IPS-15b (cell line): ENCODE results near the gene PITPNC1.
"Not testable (repeated sequence)": the region's sequence is repeated elsewhere in the genome, so short reads cannot be mapped to it uniquely, and the experiment has no call there.

Experiments used
- H3K27me3 ChIP-seq: one replicate; pipeline ENCODE4 v1.6.1; 2013; ENCODE audit warnings: low read length; ENCODE audit not compliant: control insufficient read depth, insufficient read depth
- H3K36me3 ChIP-seq: one replicate; pipeline ENCODE4 v1.6.1; 2013; ENCODE audit warnings: low read length; ENCODE audit not compliant: control insufficient read depth, insufficient read depth
- H3K4me1 ChIP-seq: one replicate; pipeline ENCODE4 v1.6.1; 2013; ENCODE audit warnings: mild to moderate bottlenecking, low read length; ENCODE audit not compliant: control insufficient read depth, insufficient read depth
- H3K4me3 ChIP-seq: one replicate; pipeline ENCODE4 v1.5.1; 2013; ENCODE audit warnings: low read depth, low read length
- H3K9ac ChIP-seq: one replicate; pipeline ENCODE4 v1.6.1; 2013; ENCODE audit warnings: low read depth, mild to moderate bottlenecking, low read length
- H3K9me3 ChIP-seq: one replicate; pipeline ENCODE4 v1.6.1; 2013; ENCODE audit warnings: mild to moderate bottlenecking, low read length; ENCODE audit not compliant: control insufficient read depth, insufficient read depth

PITPNC1 gene

DNA sequence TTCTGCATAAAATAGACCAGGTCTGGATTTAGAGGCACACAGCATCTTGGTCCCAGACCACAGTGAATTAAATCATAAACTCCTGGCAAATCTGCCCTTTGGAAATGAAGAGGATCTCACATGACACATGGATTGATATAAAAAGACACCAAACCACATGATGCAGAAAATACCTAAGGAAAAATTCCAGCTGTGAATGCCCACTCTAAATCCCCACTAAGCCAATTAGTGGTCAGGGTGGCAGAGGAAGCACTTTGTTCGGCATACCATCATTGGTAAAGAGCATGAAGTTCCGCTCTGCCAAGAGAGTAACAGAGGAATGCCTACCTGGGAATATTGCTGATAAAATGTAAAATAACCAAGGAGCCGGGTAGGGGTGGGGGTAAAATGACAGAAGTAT is 308.3 kb downstream of the PITPNC1 start:
- H3K4me1 ChIP-seq, result peaks cover 5% of the 10 kb centered on the region
- no peaks in the 10 kb centered on the region for H3K36me3 ChIP-seq
- no peaks in the 10 kb centered on the region for H3K27me3 ChIP-seq
- H3K9me3 ChIP-seq, result no peaks in the 10 kb centered on the region
- H3K9ac ChIP-seq, result no peak overlapping the region
- H3K4me3 ChIP-seq, result no peak overlapping the region

DNA sequence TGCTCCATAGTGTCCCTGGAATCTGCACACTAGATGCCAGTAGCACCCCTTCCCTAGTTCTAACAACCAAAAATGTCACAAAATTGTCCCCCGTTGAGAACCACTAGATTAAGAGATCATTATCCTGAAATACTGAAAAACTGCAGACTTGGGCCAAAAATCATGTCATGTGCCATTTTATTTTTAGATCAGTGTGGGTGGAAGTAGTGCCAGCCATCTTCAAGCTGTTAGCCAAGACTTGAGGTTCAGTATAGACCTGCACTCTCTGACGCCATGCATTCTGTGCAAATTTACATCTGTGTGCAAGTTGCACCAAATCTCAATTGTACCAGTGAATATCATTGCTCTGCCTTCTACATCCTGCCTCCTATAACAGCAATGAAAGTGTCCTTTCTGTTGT is 309.2 kb downstream of the PITPNC1 start:
- Histone ChIP-seq H3K36me3 (no peaks in the 10 kb centered on the region), H3K27me3 (no peaks in the 10 kb centered on the region), H3K9ac (no peak overlapping the region), H3K4me3 (no peak overlapping the region), H3K4me1 (peaks cover 5% of the 10 kb centered on the region), H3K9me3 (no peaks in the 10 kb centered on the region)

DNA sequence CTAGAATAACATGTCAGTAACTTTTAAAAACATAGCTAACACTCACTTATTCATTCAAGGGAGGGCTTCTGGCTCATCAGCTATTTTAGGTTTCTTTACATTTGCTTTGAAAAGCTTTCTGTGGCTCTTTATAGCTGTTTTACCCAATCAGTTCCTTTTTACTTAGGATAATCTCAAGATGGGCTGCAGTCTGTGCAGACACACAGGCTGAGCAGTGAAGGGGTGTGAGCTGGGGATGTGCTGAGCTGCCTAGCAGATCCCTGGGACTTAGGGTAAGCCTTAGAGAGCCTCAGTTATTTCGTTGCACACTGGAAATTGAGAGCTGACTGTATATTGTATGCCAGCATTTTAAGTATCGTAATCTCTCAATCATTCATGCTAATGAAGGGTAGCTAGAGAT is 310.4 kb downstream of the PITPNC1 start:
- H3K27me3 ChIP-seq, result no peaks in the 10 kb centered on the region
- no peaks in the 10 kb centered on the region for H3K36me3 ChIP-seq
- H3K9me3 ChIP-seq, result no peaks in the 10 kb centered on the region
- no peak overlapping the region for H3K4me3 ChIP-seq
- peaks cover 5% of the 10 kb centered on the region for H3K4me1 ChIP-seq
- no peak overlapping the region for H3K9ac ChIP-seq

DNA sequence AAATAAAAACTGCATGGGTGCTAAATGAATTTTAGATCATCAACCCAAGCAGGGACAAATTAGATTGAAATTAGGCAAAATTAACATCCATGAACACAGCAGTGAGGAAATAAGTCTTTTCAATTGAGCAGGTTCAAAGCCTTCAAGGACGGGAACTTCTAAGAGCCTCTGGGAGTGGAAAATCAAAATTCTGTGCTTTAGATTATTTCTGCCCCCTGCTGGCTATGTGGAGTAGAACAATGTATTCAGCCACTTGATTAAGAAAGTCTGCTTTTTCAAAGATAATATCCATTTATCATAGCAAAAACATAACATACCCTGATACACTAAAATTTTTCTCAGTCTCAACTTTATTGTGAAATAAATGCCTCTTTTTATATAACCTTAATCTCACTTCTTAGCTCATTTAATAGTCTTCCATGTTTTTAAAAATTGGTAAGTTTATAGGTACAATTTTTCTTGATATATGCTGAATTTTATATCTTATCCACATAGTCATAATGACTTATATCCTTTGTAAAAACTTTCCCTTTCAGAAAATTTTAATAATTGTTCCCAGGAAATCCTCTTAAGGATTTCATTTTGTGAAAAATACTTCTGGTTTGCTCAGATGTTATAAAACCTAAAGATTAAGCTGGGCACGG is 312.6 kb downstream of the PITPNC1 start:
- H3K4me3 ChIP-seq, result no peak overlapping the region
- no peak overlapping the region for H3K9ac ChIP-seq
- H3K4me1 ChIP-seq, result peaks cover 5% of the 10 kb centered on the region
- no peaks in the 10 kb centered on the region for H3K27me3 ChIP-seq
- no peaks in the 10 kb centered on the region for H3K36me3 ChIP-seq
- H3K9me3 ChIP-seq, result no peaks in the 10 kb centered on the region

DNA sequence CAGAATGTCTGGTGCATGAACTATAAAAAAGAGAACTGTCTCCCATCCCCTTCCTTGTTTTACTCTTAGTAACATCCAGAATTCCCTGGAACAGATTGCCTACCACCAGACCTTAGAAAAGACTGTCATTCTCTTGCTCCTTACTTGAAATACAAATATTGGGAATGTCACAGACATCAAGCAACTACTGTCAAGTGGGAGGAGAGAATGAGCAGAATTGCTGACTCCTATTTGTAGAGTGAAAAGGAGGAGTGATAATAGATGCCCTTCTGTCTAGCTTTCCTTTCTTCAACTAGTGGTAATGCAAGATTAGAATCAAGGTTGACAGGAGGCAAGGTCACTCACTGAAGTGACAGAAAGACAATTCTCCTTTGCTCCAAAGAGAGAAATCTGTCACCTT is 316.7 kb downstream of the PITPNC1 start:
- no peaks in the 10 kb centered on the region for H3K36me3 ChIP-seq
- H3K27me3 ChIP-seq, result no peaks in the 10 kb centered on the region
- H3K4me3 ChIP-seq, result no peak overlapping the region
- no peaks in the 10 kb centered on the region for H3K9me3 ChIP-seq
- no peak overlapping the region for H3K9ac ChIP-seq
- H3K4me1 ChIP-seq, result peaks cover 2% of the 10 kb centered on the region

DNA sequence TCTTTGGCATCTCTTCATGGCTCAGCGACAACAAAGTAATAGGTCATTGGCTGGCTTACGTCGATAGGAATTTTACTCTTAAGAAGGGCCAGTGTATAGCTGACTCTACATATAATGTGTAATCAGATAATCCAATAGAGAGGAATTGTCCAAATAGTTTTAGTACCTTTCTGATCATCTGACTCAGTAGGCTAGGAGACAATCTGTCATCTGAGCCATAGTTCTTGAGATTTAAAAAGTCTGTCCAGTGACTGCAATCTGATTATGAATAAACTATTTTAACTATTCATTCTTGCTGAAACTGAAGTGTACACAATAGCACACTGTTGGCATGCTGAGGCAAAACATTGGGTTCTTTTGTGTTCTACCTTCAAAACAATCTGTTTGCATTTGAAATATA is 319.3 kb downstream of the PITPNC1 start:
- Histone ChIP-seq H3K4me1 (peaks cover 2% of the 10 kb centered on the region), H3K27me3 (no peaks in the 10 kb centered on the region), H3K4me3 (no peak overlapping the region), H3K9ac (no peak overlapping the region), H3K9me3 (no peaks in the 10 kb centered on the region), H3K36me3 (no peaks in the 10 kb centered on the region)

DNA sequence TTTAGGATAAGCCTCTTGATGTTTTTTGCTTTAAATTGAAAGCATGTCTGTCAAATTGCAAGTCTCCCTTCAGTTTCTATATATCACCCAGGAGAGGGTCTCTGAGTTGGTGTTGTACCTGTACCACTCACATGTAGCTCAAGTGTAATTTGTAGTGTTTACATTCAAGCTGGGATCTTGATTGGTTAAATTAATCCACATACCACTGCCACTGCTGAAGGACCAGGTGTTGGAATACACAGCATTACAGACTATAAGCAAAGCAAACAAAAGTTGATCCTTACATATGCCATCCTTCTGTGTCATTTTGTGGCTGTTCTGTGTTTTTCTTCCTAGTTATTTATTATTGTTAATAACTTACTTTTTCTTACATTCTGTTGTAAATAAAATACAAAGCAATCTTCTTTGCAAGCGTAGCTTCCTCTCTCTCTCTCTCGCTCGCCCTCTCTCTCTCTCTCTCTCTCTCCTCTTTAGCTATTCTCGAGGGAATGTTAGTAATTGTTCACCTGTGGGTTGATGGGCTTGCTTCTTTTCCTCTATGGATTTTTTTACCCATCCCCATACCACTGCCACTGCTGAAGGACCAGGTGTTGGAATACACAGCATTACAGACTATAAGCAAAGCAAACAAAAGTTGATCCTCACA is 319.9 kb downstream of the PITPNC1 start:
- H3K4me3 ChIP-seq, result no peak overlapping the region

DNA sequence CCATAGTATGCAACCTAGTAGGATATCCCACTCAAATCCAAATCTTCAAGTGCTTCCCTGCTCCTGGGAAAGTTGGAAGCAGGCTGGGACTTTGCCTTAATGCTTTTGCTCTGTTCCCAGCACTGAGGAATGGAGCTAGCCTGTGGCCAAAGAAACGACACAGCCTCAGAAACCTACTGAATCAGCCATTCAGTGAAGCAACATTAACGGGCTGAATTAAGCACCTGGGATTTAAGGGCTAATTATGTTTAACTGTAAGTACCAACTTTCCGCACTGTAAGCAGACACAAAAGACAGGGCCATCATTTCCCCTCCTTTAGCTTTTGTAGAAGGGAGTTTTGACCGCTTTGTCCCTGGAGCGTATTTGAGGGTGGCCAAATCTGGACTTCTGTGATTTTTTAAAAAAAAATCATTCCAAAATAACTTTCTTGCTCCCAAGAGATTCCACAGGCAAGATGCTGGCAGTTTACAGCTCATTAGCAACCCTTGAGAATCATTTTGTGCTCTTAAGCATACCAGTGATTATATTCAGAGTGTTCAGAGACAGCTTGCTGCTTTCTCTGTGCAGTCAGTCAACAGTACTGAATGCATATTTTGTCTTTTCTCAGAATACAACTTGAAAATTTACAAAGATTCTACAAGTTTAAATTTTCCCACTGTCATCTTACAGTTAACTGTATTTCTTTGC is 323.1 kb downstream of the PITPNC1 start:
- Histone ChIP-seq H3K9me3 (no peaks in the 10 kb centered on the region), H3K9ac (no peak overlapping the region), H3K4me1 (peaks cover 2% of the 10 kb centered on the region), H3K27me3 (no peaks in the 10 kb centered on the region), H3K4me3 (no peak overlapping the region), H3K36me3 (no peaks in the 10 kb centered on the region)

More for the DNA sequence above, 319.9 kb downstream of the PITPNC1 start:
- no peaks in the 10 kb centered on the region for H3K9me3 ChIP-seq
- peaks cover 2% of the 10 kb centered on the region for H3K4me1 ChIP-seq
- no peaks in the 10 kb centered on the region for H3K27me3 ChIP-seq
- H3K36me3 ChIP-seq, result no peaks in the 10 kb centered on the region
- no peak overlapping the region for H3K9ac ChIP-seq

DNA sequence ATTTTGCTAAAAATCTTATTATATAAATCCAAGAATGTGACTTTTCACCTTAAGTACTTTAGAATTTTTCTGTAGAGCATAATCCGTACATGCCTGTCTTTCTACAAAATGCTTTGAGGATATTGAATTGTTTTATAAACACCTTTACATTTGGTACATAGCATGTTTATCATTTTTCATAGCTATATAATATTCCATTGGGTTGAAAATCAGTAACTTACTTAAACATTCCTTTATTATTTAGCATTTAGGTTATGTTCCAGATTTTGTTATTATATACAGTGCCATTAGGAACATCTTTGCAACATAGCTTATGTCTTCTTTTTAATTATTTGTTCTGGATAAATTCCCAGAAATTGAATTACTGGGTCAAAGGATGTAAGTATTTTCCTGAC is 323.6 kb downstream of the PITPNC1 start:
- Histone ChIP-seq H3K4me3 (no peak overlapping the region), H3K27me3 (no peaks in the 10 kb centered on the region), H3K9ac (no peak overlapping the region), H3K36me3 (no peaks in the 10 kb centered on the region), H3K4me1 (peaks cover 2% of the 10 kb centered on the region), H3K9me3 (no peaks in the 10 kb centered on the region)

DNA sequence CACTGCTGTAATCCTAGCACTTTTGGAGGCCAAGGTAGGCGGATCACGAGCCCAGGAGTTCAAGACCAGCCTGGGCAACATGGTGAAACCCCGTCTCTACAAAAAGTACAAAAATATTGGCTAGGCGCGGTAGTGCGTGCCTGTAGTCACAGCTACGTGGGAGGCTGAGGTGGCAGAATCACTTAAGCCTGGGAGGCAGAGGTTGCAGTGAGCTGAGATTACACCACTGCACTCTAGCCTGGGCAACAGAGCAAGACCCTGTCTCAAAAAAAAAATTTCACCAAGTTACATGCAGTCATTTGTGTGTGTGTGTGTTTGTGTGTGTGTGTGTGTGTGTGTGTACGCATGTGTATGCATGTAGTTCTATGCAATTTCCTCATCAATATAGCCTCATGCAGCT is 325.8 kb downstream of the PITPNC1 start:
- H3K4me3 ChIP-seq, H3K4me1 ChIP-seq, H3K9me3 ChIP-seq, H3K27me3 ChIP-seq, H3K36me3 ChIP-seq, H3K9ac ChIP-seq: not testable (repeated sequence)

DNA sequence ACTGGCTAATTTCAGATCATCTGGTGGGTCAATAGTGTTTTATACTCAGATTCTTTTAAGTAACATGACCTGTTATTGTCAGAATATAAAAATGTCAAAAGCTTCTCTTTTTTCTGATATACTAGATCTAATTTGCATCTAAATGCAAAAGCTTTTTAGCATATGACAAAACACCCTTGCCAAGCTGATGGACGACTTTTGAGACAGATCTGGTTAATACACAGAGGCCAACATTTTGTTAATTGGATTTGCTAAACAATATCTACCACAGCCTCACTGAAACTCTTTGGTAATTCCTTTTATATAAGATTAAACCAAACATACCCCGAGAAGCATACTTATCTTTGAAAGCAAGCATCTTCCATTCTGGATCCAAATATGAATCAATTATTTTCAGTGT is 330.4 kb downstream of the PITPNC1 start:
- Histone ChIP-seq H3K27me3 (no peaks in the 10 kb centered on the region), H3K36me3 (peaks cover 3% of the 10 kb centered on the region), H3K4me3 (no peak overlapping the region), H3K9ac (no peak overlapping the region), H3K4me1 (peaks cover 2% of the 10 kb centered on the region), H3K9me3 (no peaks in the 10 kb centered on the region)

DNA sequence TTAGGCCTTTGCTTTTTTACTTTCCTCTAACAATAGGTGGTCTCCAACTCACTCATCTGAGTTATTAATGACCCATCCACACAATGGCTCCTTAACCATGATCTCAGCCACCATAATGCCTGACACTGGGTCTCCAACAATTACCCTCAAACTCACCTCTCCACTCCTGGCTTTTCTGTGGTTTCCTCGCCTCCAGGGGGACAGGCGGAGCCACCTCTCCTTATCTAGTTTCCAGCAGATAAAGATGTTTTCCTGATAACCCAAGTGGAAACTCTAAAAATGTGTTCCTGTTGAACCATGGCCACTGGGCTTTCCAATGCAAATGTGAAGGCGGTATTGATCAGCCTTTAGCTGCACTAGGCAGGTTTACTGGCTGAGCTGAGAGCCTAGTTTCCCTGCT is 331.3 kb downstream of the PITPNC1 start:
- H3K4me1 ChIP-seq, result peaks cover 2% of the 10 kb centered on the region
- no peaks in the 10 kb centered on the region for H3K9me3 ChIP-seq
- H3K27me3 ChIP-seq, result no peaks in the 10 kb centered on the region
- H3K4me3 ChIP-seq, result no peak overlapping the region
- H3K36me3 ChIP-seq, result peaks cover 3% of the 10 kb centered on the region
- H3K9ac ChIP-seq, result no peak overlapping the region
